ENCODE measurements around the gene PLAAT4.
"Not testable (repeated sequence)": the region's sequence is repeated elsewhere in the genome, so short reads cannot be mapped to it uniquely, and the experiment has no call there.

Gene PLAAT4

GRCh38 chr11:63549411-63549810 is 12.8 kb downstream of the PLAAT4 start:
- H3K27ac ChIP-seq: no peak overlapping the region
- H3K4me3 ChIP-seq (ENCODE audit: low read depth, low read length): no peak overlapping the region
- no peaks in the 10 kb centered on the region for H3K27me3 ChIP-seq (ENCODE audit: insufficient read depth, low read depth, severe bottlenecking)
- no peaks in the 10 kb centered on the region for H3K9me3 ChIP-seq (ENCODE audit: severe bottlenecking)
- DNase-seq: no peak
- no peaks in the 10 kb centered on the region for H3K36me3 ChIP-seq
- TF ChIP-seq CTCF (IDR thresholded peaks at IDR 0.05; ENCODE audit: low read depth, low read length): no peak

- H3K36me3 ChIP-seq; H3K27ac ChIP-seq; H3K9me3 ChIP-seq (ENCODE audit: severe bottlenecking); H3K4me3 ChIP-seq (ENCODE audit: low read depth, low read length); DNase-seq; H3K27me3 ChIP-seq (ENCODE audit: insufficient read depth, low read depth, severe bottlenecking): not testable (repeated sequence)
Observed at GRCh38 chr11:63550156-63550700, 13.6 kb downstream of the PLAAT4 start.

- no peaks in the 10 kb centered on the region for H3K36me3 ChIP-seq
- no peak for DNase-seq
- H3K27me3 ChIP-seq (ENCODE audit: insufficient read depth, low read depth, severe bottlenecking): no peaks in the 10 kb centered on the region
- H3K27ac ChIP-seq: no peak overlapping the region
- no peak overlapping the region for H3K4me3 ChIP-seq (ENCODE audit: low read depth, low read length)
- no peak for TF ChIP-seq CTCF (IDR thresholded peaks at IDR 0.05; ENCODE audit: low read depth, low read length)
- H3K9me3 ChIP-seq (ENCODE audit: severe bottlenecking): no peaks in the 10 kb centered on the region
Observed at GRCh38 chr11:63551091-63551888, 14.7 kb downstream of the PLAAT4 start.

DNA sequence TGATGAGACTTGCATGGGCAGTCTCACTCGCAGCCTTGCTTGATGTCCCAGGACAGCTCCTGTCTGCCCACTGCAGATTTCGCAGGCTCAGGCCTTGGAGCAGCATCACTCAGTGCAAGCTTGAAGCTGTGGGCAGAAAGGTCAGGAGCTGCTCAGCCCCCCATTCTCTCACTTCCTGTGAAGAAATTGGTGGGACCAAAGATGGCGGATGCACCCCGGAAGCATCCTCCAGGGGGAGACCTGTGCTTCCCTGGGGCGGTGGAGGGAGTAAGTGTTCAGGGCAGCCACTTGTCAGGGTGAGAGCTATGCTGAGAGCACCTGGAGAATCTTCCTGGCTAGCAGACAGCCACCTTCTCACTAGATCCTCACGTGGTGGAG is 15.3 kb downstream of the PLAAT4 start:
- Histone ChIP-seq H3K9me3 (ENCODE audit: severe bottlenecking) (no peaks in the 10 kb centered on the region), H3K27me3 (ENCODE audit: insufficient read depth, low read depth, severe bottlenecking) (no peaks in the 10 kb centered on the region), H3K27ac (no peak overlapping the region), H3K36me3 (no peaks in the 10 kb centered on the region), H3K4me3 (ENCODE audit: low read depth, low read length) (no peak overlapping the region)
- no peak for DNase-seq
- TF ChIP-seq CTCF (IDR thresholded peaks at IDR 0.05; ENCODE audit: low read depth, low read length): no peak

GRCh38 chr11:63552921-63553320 is 16.3 kb downstream of the PLAAT4 start:
- Histone ChIP-seq H3K4me3 (ENCODE audit: low read depth, low read length) (no peak overlapping the region), H3K27me3 (ENCODE audit: insufficient read depth, low read depth, severe bottlenecking) (no peaks in the 10 kb centered on the region), H3K27ac (no peak overlapping the region), H3K36me3 (no peaks in the 10 kb centered on the region), H3K9me3 (ENCODE audit: severe bottlenecking) (no peaks in the 10 kb centered on the region)
- TF ChIP-seq CTCF (IDR thresholded peaks at IDR 0.05; ENCODE audit: low read depth, low read length): no peak
- DNase-seq: no peak

DNA sequence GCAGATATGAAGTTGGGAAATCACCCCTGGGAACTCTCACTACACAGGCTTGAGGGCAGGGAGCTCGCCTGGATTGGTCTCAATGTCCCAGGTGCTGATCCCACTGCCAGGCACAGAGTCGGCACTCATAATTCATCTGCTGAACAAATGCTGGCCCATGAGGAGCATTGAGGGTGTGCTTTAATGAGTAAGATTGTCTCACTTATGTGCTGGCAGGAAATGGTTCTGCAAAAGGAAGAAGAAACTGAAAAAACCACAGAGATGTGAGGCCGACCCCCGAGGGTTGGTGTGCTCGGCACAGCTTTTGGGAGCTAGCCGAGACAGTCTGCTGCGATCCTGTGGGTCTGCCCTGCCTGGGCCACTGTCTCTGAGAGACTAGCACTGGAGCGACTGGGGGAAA is 17.2 kb downstream of the PLAAT4 start:
- Histone ChIP-seq H3K27ac (no peak overlapping the region), H3K27me3 (ENCODE audit: insufficient read depth, low read depth, severe bottlenecking) (peaks cover 2% of the 10 kb centered on the region), H3K4me3 (ENCODE audit: low read depth, low read length) (no peak overlapping the region), H3K36me3 (no peaks in the 10 kb centered on the region), H3K9me3 (ENCODE audit: severe bottlenecking) (no peaks in the 10 kb centered on the region)
- no peak for DNase-seq
- no peak for TF ChIP-seq CTCF (IDR thresholded peaks at IDR 0.05; ENCODE audit: low read depth, low read length)

All from WERI-Rb-1 (cell line).